Hepatocyte (in vitro differentiated cells): Measurements from ENCODE around the gene PDGFRB. TPM values are rescaled to one million over a fixed set of nuclear protein-coding genes. Genes with fewer than 3 reads are reported as not detected.

Experiments
- DNase-seq: peaks from one replicate; pipeline ENCODE4 v3.0.0-alpha.2; 2016; ENCODE audit warnings: low spot score
- H2AFZ ChIP-seq: fragments of 200-600 bp; sonication (generic); 2 replicates; pipeline ENCODE4 v1.6.0; 2016; ENCODE audit warnings: antibody characterized with exemption, mild to moderate bottlenecking
- H3K27ac ChIP-seq: fragments of 200-600 bp; sonication (generic); 2 replicates; pipeline ENCODE4 v1.5.1; 2016; ENCODE audit warnings: mild to moderate bottlenecking
- H3K27me3 ChIP-seq: fragments of 200-600 bp; sonication (generic); 2 replicates; pipeline ENCODE4 v1.6.1; 2016
- H3K36me3 ChIP-seq: fragments of 200-600 bp; sonication (generic); replicated peaks from 2 replicates; pipeline ENCODE4 v1.5.1; 2016; ENCODE audit warnings: low read depth; ENCODE audit not compliant: insufficient read depth
- H3K4me1 ChIP-seq: fragments of 200-600 bp; sonication (generic); 2 replicates; pipeline ENCODE4 v1.5.1; 2016; ENCODE audit warnings: mild to moderate bottlenecking, moderate library complexity; ENCODE audit not compliant: insufficient read depth
- H3K4me2 ChIP-seq: fragments of 200-600 bp; sonication (generic); 2 replicates; pipeline ENCODE4 v1.6.0; 2016
- H3K4me3 ChIP-seq: fragments of 200-600 bp; sonication (generic); 2 replicates; pipeline ENCODE4 v1.5.1; 2016; ENCODE audit warnings: mild to moderate bottlenecking
- H3K79me2 ChIP-seq: fragments of 200-600 bp; sonication (generic); 2 replicates; pipeline ENCODE4 v1.6.0; 2017; ENCODE audit warnings: mild to moderate bottlenecking
- H3K9me2 ChIP-seq: fragments of 200-600 bp; sonication (generic); replicated peaks from 2 replicates; pipeline ENCODE4 v1.6.0; 2017; ENCODE audit warnings: mild to moderate bottlenecking; ENCODE audit not compliant: insufficient read depth
- H3K9me3 ChIP-seq: fragments of 200-600 bp; sonication (generic); 2 replicates; pipeline ENCODE4 v1.5.1; 2016; ENCODE audit warnings: low read depth, mild to moderate bottlenecking
- H4K20me1 ChIP-seq: fragments of 200-600 bp; sonication (generic); 2 replicates; pipeline ENCODE4 v1.6.0; 2016; ENCODE audit warnings: mild to moderate bottlenecking; ENCODE audit not compliant: insufficient read depth, poor library complexity, severe bottlenecking
- CTCF ChIP-seq: fragments of 200-600 bp; sonication (generic); IDR thresholded peaks from 2 replicates; pipeline ENCODE4 v1.5.1; 2016; ENCODE audit warnings: antibody characterized with exemption, mild to moderate bottlenecking; ENCODE audit not compliant: poor library complexity
- EZH2 ChIP-seq: fragments of 200-600 bp; sonication (generic); IDR thresholded peaks from 2 replicates; pipeline ENCODE4 v1.6.1; 2016; ENCODE audit warnings: antibody characterized with exemption, mild to moderate bottlenecking, borderline replicate concordance
- EZH2phosphoT487 ChIP-seq: fragments of 200-600 bp; sonication (generic); IDR thresholded peaks from one replicate; pipeline ENCODE4 v1.6.1; 2018; ENCODE audit warnings: antibody characterized with exemption, mild to moderate bottlenecking, low read depth, moderate library complexity; ENCODE audit not compliant: unreplicated experiment, severe bottlenecking
- WGBS: methylation state at CpG from one replicate; pipeline ENCODE4 v1.1.6; 2016; ENCODE audit warnings: low lambda C conversion rate; ENCODE audit errors: missing lambda C conversion rate; 5-methylcytosine and 5-hydroxymethylcytosine counted together
- polyA plus RNA-seq: library from polyadenylated mRNA; unstranded; fragments of >200 nt; fragmentation: Nextera tagmentation; extraction: Ambion mirVana; gene quantifications from 2 replicates; pipeline ENCODE4 v1.2.1, GENCODE V29; 2016
- total RNA-seq: library from RNA; depleted of rRNA; stranded (reverse); fragments of >200 nt; gene quantifications from 2 replicates; pipeline ENCODE4 v1.2.3, GENCODE V29; 2014

The PDGFRB gene
- total and polyA plus RNA-seq, 2 experiments from 2014 or later, result 55.1 to 55.2 TPM

GRCh38 chr5:150077060-150077459, 78.6 kb downstream of the PDGFRB start:
- H3K36me3 ChIP-seq, result no peaks in the 10 kb centered on the region
- 80% methylated on average over 8 of the region's 8 CpGs for WGBS
- peaks cover 4% of the 10 kb centered on the region for H3K4me1 ChIP-seq
- no peak for DNase-seq
- no peaks in the 10 kb centered on the region for H3K9me2 ChIP-seq
- no peak for TF ChIP-seq CTCF
- no peak for TF ChIP-seq EZH2phosphoT487
- no peaks in the 10 kb centered on the region for H3K79me2 ChIP-seq
- no peaks in the 10 kb centered on the region for H4K20me1 ChIP-seq
- H2AFZ ChIP-seq, result no peak overlapping the region
- no peak overlapping the region for H3K27ac ChIP-seq
- no peak overlapping the region for H3K4me3 ChIP-seq
- no peaks in the 10 kb centered on the region for H3K9me3 ChIP-seq
- H3K4me2 ChIP-seq, result no peak overlapping the region
- no peaks in the 10 kb centered on the region for H3K27me3 ChIP-seq

DNA sequence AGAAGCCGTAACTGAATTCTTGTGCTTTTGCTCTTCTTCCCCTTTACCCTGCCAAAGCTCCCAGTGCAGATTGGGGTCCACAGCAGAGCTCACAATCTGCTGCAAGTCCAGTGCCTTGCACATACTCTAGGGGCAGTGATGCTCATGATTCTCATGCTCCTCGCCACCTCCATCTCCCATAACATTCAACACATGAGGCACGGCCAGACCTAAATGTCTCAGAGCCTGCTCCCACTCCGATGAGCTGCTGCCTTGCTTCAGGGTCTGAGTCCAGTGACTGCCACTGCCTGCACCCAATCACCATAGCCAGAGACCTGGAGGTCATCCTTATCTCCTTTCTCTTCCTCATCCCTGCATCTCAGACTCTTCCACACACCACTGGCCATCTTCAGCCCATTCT, 79.8 kb downstream of the PDGFRB start:
- H3K9me3 ChIP-seq, result no peaks in the 10 kb centered on the region
- no peak overlapping the region for H3K4me2 ChIP-seq
- H3K79me2 ChIP-seq, result no peaks in the 10 kb centered on the region
- no peak overlapping the region for H3K4me3 ChIP-seq
- no peak overlapping the region for H3K27ac ChIP-seq
- no peaks in the 10 kb centered on the region for H3K27me3 ChIP-seq
- 75% methylated on average over 4 of the region's 4 CpGs for WGBS
- no peak for DNase-seq
- H3K4me1 ChIP-seq, result no peaks in the 10 kb centered on the region
- no peaks in the 10 kb centered on the region for H4K20me1 ChIP-seq
- TF ChIP-seq CTCF (no peak), EZH2phosphoT487 (no peak), EZH2 (no peak)
- H3K9me2 ChIP-seq, result no peaks in the 10 kb centered on the region
- no peak overlapping the region for H2AFZ ChIP-seq
- H3K36me3 ChIP-seq, result no peaks in the 10 kb centered on the region

GRCh38 chr5:150075233-150075632, 80.4 kb downstream of the PDGFRB start:
- no peak overlapping the region for H2AFZ ChIP-seq
- no peak overlapping the region for H3K27ac ChIP-seq
- H3K36me3 ChIP-seq, result no peaks in the 10 kb centered on the region
- 94% methylated on average over 4 of the region's 4 CpGs for WGBS
- H3K4me2 ChIP-seq, result no peak overlapping the region
- H3K9me2 ChIP-seq, result no peaks in the 10 kb centered on the region
- H3K79me2 ChIP-seq, result no peaks in the 10 kb centered on the region
- H3K9me3 ChIP-seq, result no peaks in the 10 kb centered on the region
- no peaks in the 10 kb centered on the region for H3K4me1 ChIP-seq
- no peak for DNase-seq
- no peak overlapping the region for H3K4me3 ChIP-seq
- TF ChIP-seq EZH2 (no peak), CTCF (no peak), EZH2phosphoT487 (no peak)
- no peaks in the 10 kb centered on the region for H4K20me1 ChIP-seq
- no peaks in the 10 kb centered on the region for H3K27me3 ChIP-seq

- 83% methylated on average over 3 of the region's 3 CpGs for WGBS
- Histone ChIP-seq H3K9me3 (no peaks in the 10 kb centered on the region), H3K36me3 (no peaks in the 10 kb centered on the region), H3K4me3 (no peak overlapping the region), H2AFZ (no peak overlapping the region), H3K27me3 (no peaks in the 10 kb centered on the region), H3K9me2 (no peaks in the 10 kb centered on the region), H3K27ac (no peak overlapping the region), H3K79me2 (no peaks in the 10 kb centered on the region), H3K4me1 (no peaks in the 10 kb centered on the region), H3K4me2 (no peak overlapping the region), H4K20me1 (no peaks in the 10 kb centered on the region)
- TF ChIP-seq EZH2, result no peak
- no peak for TF ChIP-seq CTCF
- no peak for TF ChIP-seq EZH2phosphoT487
- DNase-seq, result no peak
These were observed 82.0 kb downstream of the PDGFRB start for GRCh38 chr5:150073677-150074076.
